BLaER1 (cell line): ENCODE data around the gene RAB3GAP1.

Experiments used
- H3K27ac ChIP-seq: shearing (Covaris generic); formaldehyde crosslinking; 2 replicates; pipeline ENCODE4 v1.8.1; 2022
- H3K27me3 ChIP-seq: shearing (Covaris generic); formaldehyde crosslinking; 2 replicates; pipeline ENCODE4 v1.8.1; 2022
- H3K36me3 ChIP-seq: shearing (Covaris generic); formaldehyde crosslinking; 2 replicates; pipeline ENCODE4 v1.8.1; 2022
- H3K4me1 ChIP-seq: shearing (Covaris generic); formaldehyde crosslinking; 2 replicates; pipeline ENCODE4 v1.8.1; 2022
- H3K4me2 ChIP-seq: shearing (Covaris generic); formaldehyde crosslinking; 2 replicates; pipeline ENCODE4 v1.8.1; 2022
- H3K4me3 ChIP-seq: shearing (Covaris generic); formaldehyde crosslinking; 2 replicates; pipeline ENCODE4 v1.8.1; 2022
- H3K9ac ChIP-seq: shearing (Covaris generic); formaldehyde crosslinking; 2 replicates; pipeline ENCODE4 v1.8.1; 2022
- H3K9me3 ChIP-seq: shearing (Covaris generic); formaldehyde crosslinking; 2 replicates; pipeline ENCODE4 v1.8.1; 2022
- H4K20me1 ChIP-seq: shearing (Covaris generic); formaldehyde crosslinking; 2 replicates; pipeline ENCODE4 v1.8.1; 2022
- Cebpa-rat ChIP-seq: shearing (Covaris generic); IDR thresholded peaks from 2 replicates; pipeline ENCODE4 v1.8.1; 2022

Gene RAB3GAP1

DNA sequence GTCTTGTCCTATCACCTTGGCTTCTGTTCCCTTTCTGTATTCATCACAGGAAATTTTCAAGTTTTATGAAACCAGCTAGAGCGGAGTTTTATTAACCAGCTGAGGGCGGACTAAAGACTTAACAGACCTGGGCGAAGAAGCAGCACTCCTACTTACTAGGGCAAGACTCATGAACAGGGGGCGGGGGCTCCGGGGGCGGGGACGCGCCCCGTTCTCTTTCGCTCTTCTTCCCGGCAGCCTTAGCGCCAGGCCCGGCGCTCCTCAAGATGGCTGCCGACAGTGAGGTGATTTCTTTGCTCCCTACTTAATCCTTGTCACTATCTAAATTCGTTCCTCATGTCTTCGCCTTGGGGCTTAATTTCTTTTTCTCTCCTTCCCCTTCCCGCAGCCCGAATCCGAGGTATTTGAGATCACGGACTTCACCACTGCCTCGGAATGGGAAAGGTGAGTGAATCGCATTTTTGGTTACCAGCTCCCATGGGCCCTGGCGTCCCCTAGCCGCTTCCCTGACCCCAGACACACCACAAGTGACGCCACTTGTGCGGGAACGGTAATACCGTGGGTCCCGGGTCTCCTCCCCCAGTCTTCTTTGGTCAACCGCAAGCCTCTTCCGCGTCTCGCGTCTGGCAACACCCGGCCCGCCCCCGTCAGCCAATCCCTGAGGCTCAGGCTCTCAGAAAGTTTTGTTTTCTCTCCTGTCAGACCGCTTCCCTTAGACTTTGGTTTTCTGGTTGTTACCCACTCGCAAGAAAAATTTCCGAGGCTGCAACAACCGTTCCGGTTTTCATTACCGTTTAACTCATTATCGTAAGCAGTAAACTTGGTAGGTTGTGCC, at the start of gene RAB3GAP1:
RAB3GAP1 (plus strand) TSS at position 251 of the 835 bp plus-strand sequence; CDS start at position 267, 16 bp downstream.
- Histone ChIP-seq H3K27ac (peak within 1 kb of the TSS; percentile 93), H3K9ac (peak within 1 kb of the TSS; percentile 94), H3K4me3 (peak within 1 kb of the TSS; percentile 81), H3K4me1 (peaks cover 26% of the 10 kb centered on the region), H4K20me1 (peaks cover 40% of the 10 kb centered on the region), H3K27me3 (no peaks in the 10 kb centered on the region), H3K9me3 (0 out of 2 replicates have a peak, but pooled peaks cover 11% of the 10 kb centered on the region), H3K36me3 (peaks cover 20% of the 10 kb centered on the region; the same call in 1 of the 2 replicates), H3K4me2 (peak within 1 kb of the TSS; percentile 91)
- no peak for TF ChIP-seq Cebpa-rat

GRCh38 chr2:135002836-135003235, 49.3 kb upstream of the RAB3GAP1 start:
- Histone ChIP-seq H3K27me3 (no peaks in the 10 kb centered on the region), H3K9ac (no peak overlapping the region), H3K9me3 (no peaks in the 10 kb centered on the region), H3K4me1 (no peaks in the 10 kb centered on the region), H4K20me1 (no peaks in the 10 kb centered on the region), H3K4me2 (no peak overlapping the region), H3K36me3 (no peaks in the 10 kb centered on the region), H3K27ac (no peak overlapping the region), H3K4me3 (no peak overlapping the region)
- TF ChIP-seq Cebpa-rat: no peak

GRCh38 chr2:135004005-135004746, 47.9 kb upstream of the RAB3GAP1 start:
- H4K20me1 ChIP-seq: no peaks in the 10 kb centered on the region
- no peak overlapping the region for H3K4me2 ChIP-seq
- H3K4me3 ChIP-seq: no peak overlapping the region
- no peaks in the 10 kb centered on the region for H3K4me1 ChIP-seq
- H3K9me3 ChIP-seq: no peaks in the 10 kb centered on the region
- no peak overlapping the region for H3K27ac ChIP-seq
- H3K36me3 ChIP-seq: no peaks in the 10 kb centered on the region
- TF ChIP-seq Cebpa-rat: no peak
- H3K9ac ChIP-seq: no peak overlapping the region
- H3K27me3 ChIP-seq: no peaks in the 10 kb centered on the region

DNA sequence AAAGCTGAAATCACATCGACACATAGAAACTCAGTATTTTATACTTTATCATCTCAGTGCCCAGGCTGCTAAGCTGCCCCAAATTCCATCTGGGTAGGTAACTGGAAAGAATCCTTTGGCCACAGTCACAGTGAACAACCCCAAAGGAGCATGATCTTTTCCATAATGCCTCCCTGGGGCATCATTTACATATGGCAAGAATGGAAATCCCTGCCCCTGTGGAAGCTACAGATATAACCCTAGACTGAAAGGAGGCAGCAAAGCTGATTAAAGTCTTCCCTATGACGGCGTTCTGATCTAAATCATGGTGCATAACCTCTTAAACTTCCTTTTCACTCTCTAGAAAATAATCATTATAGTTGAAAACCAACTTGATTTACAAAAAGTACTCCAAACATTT, 46.3 kb upstream of the RAB3GAP1 start:
- H3K9ac ChIP-seq: no peak overlapping the region
- TF ChIP-seq Cebpa-rat: no peak
- no peak overlapping the region for H3K27ac ChIP-seq
- no peaks in the 10 kb centered on the region for H3K36me3 ChIP-seq
- H3K4me2 ChIP-seq: no peak overlapping the region
- no peaks in the 10 kb centered on the region for H3K27me3 ChIP-seq
- no peaks in the 10 kb centered on the region for H3K4me1 ChIP-seq
- H4K20me1 ChIP-seq: no peaks in the 10 kb centered on the region
- H3K4me3 ChIP-seq: no peak overlapping the region
- no peaks in the 10 kb centered on the region for H3K9me3 ChIP-seq

DNA sequence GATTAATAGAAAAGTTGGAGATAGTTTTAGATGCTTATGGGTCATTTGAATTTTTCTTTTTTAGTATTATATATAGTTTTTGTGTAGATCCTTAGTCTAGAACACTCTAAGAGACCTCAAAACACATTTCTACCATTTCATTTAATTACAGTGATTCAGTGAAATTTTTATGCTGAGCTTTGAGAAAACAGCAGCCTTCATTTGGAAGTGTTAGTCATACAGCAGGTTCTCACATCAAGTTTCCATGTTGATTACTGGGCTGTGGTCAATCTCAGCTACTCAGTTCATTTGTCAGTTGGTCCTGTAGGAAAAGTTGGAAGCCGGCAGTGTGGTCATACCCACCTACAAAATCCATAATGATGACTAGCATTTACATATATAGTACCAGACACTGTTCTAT, 42.8 kb upstream of the RAB3GAP1 start:
- Histone ChIP-seq H3K27me3 (no peaks in the 10 kb centered on the region), H3K4me1 (no peaks in the 10 kb centered on the region), H3K4me2 (no peak overlapping the region), H4K20me1 (no peaks in the 10 kb centered on the region), H3K9me3 (no peaks in the 10 kb centered on the region), H3K27ac (no peak overlapping the region), H3K36me3 (no peaks in the 10 kb centered on the region), H3K9ac (no peak overlapping the region), H3K4me3 (no peak overlapping the region)
- TF ChIP-seq Cebpa-rat: no peak

- H3K27ac ChIP-seq: no peak overlapping the region
- no peaks in the 10 kb centered on the region for H3K27me3 ChIP-seq
- H3K4me1 ChIP-seq: no peaks in the 10 kb centered on the region
- no peaks in the 10 kb centered on the region for H3K36me3 ChIP-seq
- H3K9ac ChIP-seq: no peak overlapping the region
- TF ChIP-seq Cebpa-rat: no peak
- no peaks in the 10 kb centered on the region for H4K20me1 ChIP-seq
- H3K4me2 ChIP-seq: no peak overlapping the region
- H3K4me3 ChIP-seq: no peak overlapping the region
- no peaks in the 10 kb centered on the region for H3K9me3 ChIP-seq
Measured at GRCh38 chr2:135010200-135010942, 41.7 kb upstream of the RAB3GAP1 start.

DNA sequence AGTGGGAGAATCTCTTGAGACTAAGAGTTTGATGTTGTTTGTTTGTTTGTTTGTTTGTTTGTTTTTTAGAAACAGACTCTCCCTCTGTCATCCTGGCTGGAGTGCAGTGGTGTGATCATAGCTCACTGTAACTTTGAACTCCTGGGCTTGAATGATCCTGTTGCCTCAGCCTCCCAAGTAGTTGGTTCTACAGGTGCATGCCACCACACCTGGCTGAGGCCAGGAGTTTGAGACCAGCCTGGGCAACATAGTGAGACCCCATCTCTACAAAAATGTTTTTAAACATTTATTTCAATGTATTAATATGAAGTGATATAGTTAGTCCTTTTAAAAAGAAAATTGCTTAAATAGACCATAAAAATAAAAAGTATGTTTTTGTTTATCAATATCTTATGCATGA, 40.5 kb upstream of the RAB3GAP1 start:
- TF ChIP-seq Cebpa-rat: no peak
- Histone ChIP-seq H3K4me2 (no peak overlapping the region), H3K9ac (no peak overlapping the region), H3K27ac (no peak overlapping the region), H3K36me3 (no peaks in the 10 kb centered on the region), H3K27me3 (no peaks in the 10 kb centered on the region), H3K9me3 (peaks cover 5% of the 10 kb centered on the region; the same call in 1 of the 2 replicates), H3K4me3 (no peak overlapping the region), H4K20me1 (no peaks in the 10 kb centered on the region), H3K4me1 (no peaks in the 10 kb centered on the region)

DNA sequence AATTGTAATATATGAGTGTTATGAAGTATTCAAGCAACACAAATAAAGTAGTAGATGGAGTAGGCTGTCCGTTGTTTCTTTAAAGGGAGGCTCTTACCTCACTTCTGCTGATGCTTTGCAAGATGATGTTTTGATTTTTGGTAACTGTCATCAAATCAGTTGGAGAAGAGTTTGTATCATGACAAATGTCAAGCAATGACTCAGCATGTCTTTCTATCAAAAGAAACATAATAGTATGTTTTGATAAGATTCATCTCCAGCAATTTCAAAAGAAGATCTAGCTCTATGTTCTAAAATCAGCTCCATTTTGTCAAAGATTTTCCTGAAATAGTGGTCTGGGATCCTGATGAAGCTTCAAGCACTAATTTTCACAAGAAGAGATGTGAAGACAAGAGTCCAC, 30.5 kb upstream of the RAB3GAP1 start:
- H3K27ac ChIP-seq: no peak overlapping the region
- no peaks in the 10 kb centered on the region for H3K36me3 ChIP-seq
- TF ChIP-seq Cebpa-rat: no peak
- no peaks in the 10 kb centered on the region for H3K9me3 ChIP-seq
- no peaks in the 10 kb centered on the region for H3K4me1 ChIP-seq
- H3K27me3 ChIP-seq: no peaks in the 10 kb centered on the region
- H4K20me1 ChIP-seq: no peaks in the 10 kb centered on the region
- H3K4me3 ChIP-seq: no peak overlapping the region
- H3K9ac ChIP-seq: no peak overlapping the region
- no peak overlapping the region for H3K4me2 ChIP-seq

DNA sequence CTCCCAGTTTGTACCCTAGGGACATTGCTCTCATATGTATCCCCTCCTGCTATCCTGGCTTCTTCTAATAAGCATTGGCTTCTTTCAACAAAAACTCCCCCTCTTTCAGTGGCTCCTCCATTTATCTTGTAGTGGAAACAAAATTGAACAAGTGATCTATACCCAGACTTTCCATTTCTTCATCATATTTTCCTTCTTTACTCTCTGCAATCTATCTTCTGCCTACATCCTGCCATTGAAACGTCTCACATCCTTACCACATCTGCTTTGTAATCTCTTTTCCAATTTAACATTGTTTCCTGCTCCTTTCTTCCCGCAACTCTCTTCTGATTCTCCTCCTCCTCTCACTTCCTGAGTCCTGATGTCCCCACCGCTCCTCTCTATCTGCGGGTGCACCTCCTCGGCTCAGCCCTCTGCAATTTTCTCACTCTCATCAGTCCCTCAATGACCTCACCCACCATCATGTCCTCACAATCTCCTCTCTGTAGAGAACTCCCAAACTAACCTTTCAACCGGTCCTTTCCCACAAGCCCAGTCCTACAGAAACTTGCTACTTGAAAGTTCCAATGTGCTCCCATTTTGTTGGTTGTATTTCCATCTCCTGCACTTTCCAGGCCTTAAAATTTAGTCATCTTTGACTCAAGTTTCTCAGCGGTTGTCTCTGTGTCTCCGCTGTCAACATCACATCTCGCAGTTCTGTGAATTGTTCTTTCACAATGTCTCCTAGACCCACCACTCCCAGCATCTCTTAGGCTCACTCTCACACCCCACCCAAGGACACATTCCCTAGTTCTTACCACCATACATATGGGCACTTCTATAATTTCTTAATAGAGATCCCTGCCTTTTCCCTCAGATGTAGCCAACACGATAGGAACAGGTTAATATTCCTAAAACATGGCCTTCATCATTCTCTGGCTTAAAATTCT, 28.9 kb upstream of the RAB3GAP1 start:
- Histone ChIP-seq H3K4me3 (no peak overlapping the region), H3K4me1 (no peaks in the 10 kb centered on the region), H3K27ac (no peak overlapping the region)

More for the DNA sequence above, 28.9 kb upstream of the RAB3GAP1 start:
- Histone ChIP-seq H4K20me1 (no peaks in the 10 kb centered on the region), H3K27me3 (no peaks in the 10 kb centered on the region), H3K9ac (no peak overlapping the region), H3K4me2 (no peak overlapping the region), H3K9me3 (no peaks in the 10 kb centered on the region), H3K36me3 (no peaks in the 10 kb centered on the region)
- TF ChIP-seq Cebpa-rat: no peak
